ENCODE results near the gene CDK4. TPM values are rescaled to one million over a fixed set of nuclear protein-coding genes. Genes with fewer than 3 reads are reported as not detected.

Gene CDK4
- total RNA-seq, 1 donor from 2014 or later, result 113 TPM

GRCh38 chr12:57758552-57759359, 6.6 kb upstream of the CDK4 start:
- intact Hi-C loops (cut with micrococcal nuclease), result loop anchor here (1.0 to 10.0 kb wide), 2 partner anchors 14 to 1034 kb away; partner anchors contain the start of genes EEF1AKMT3, METTL1 and NACA

- intact Hi-C loops (cut with micrococcal nuclease), result loop anchor here (2.0 to 10.0 kb wide), 2 partner anchors 81 to 1033 kb away; partner anchors contain the start of gene NACA
Measured at GRCh38 chr12:57757771-57758170, 5.7 kb upstream of the CDK4 start.

GRCh38 chr12:57756406-57757341, 4.6 kb upstream of the CDK4 start:
- intact Hi-C loops (cut with micrococcal nuclease), result loop anchor here (1.0 to 10.0 kb wide), 5 partner anchors 8 to 1032 kb away; partner anchors contain the start of genes NACA and TSFM

- intact Hi-C loops (cut with micrococcal nuclease), result loop anchor here (1.0 to 10.0 kb wide), 6 partner anchors 9 to 1031 kb away; partner anchors contain the start of genes NACA and TSFM
Measured at GRCh38 chr12:57755454-57756372, 3.6 kb upstream of the CDK4 start.

- intact Hi-C loops (cut with micrococcal nuclease), result loop anchor here (2.0 to 10.0 kb wide), 2 partner anchors 14 to 1030 kb away; partner anchors contain the start of gene NACA
Measured at GRCh38 chr12:57755194-57755453, 3.0 kb upstream of the CDK4 start.

GRCh38 chr12:57754411-57755193, 2.5 kb upstream of the CDK4 start, which contains the start of gene MARCHF9:
TSS of gene MARCHF9 (plus strand) at chr12:57755103. CDS start at chr12:57755529, 426 bp downstream.
- intact Hi-C loops (cut with micrococcal nuclease), result loop anchor here (2.0 to 10.0 kb wide), 8 partner anchors 14 to 1843 kb away; partner anchors contain the start of genes NACA, NEMP1, PYM1 and RAB5B

GRCh38 chr12:57753756-57754337, 1.7 kb upstream of the CDK4 start:
- intact Hi-C loops (cut with micrococcal nuclease), result loop anchor here (2.0 to 10.0 kb wide), 10 partner anchors 13 to 1843 kb away; partner anchors contain the start of genes NACA, NEMP1, PYM1 and R3HDM2

GRCh38 chr12:57752668-57753000, 524 bp upstream of the CDK4 start:
- intact Hi-C loops (cut with micrococcal nuclease), result loop anchor here (1.0 to 10.0 kb wide), 18 partner anchors 8 to 1923 kb away; partner anchors contain the start of genes DCTN2, DDIT3, DNAJC14 and EEF1AKMT3

GRCh38 chr12:57751432-57751787, 700 bp downstream of the CDK4 start:
- intact Hi-C loops (cut with micrococcal nuclease), result loop anchor here (5.0 to 10.0 kb wide), 7 partner anchors 524 to 1846 kb away; partner anchors contain the start of genes NACA, NEMP1, PYM1 and RAB5B

- intact Hi-C loops (cut with micrococcal nuclease), result loop anchor here (5.0 to 10.0 kb wide), 7 partner anchors 523 to 1847 kb away; partner anchors contain the start of genes NACA, NEMP1, PYM1 and RAB5B
Measured at GRCh38 chr12:57750561-57751431, 1.3 kb downstream of the CDK4 start.

- intact Hi-C loops (cut with micrococcal nuclease), result no loop called here
Measured at GRCh38 chr12:57749061-57749460, 3.0 kb downstream of the CDK4 start.

- intact Hi-C loops (cut with micrococcal nuclease), result no loop called here
Measured at GRCh38 chr12:57746025-57746424, 6.1 kb downstream of the CDK4 start.

- intact Hi-C loops (cut with micrococcal nuclease), result loop anchor here (2.0 kb wide), 1 partner anchor 101 kb away; the partner anchor contains the start of gene CTDSP2
Measured at GRCh38 chr12:57745485-57745881, 6.6 kb downstream of the CDK4 start.

- intact Hi-C loops (cut with micrococcal nuclease), result loop anchor here (1.0 to 5.0 kb wide), 11 partner anchors 7 to 1058 kb away; partner anchors contain the start of genes CDK4, CTDSP2, DCTN2 and EEF1AKMT3
Measured at GRCh38 chr12:57744777-57745484, 7.2 kb downstream of the CDK4 start, which contains the start of gene TSPAN31. TSS of gene TSPAN31 (plus strand) at chr12:57745039. CDS start at chr12:57745155, 116 bp downstream.

- intact Hi-C loops (cut with micrococcal nuclease), result loop anchor here (1.0 to 5.0 kb wide), 11 partner anchors 8 to 1057 kb away; partner anchors contain the start of genes CDK4, CTDSP2, DCTN2 and EEF1AKMT3
Measured at GRCh38 chr12:57744194-57744776, 7.8 kb downstream of the CDK4 start.

- intact Hi-C loops (cut with micrococcal nuclease), result loop anchor here (1.0 to 5.0 kb wide), 11 partner anchors 9 to 1056 kb away; partner anchors contain the start of genes CDK4, CTDSP2, DCTN2 and EEF1AKMT3
Measured at GRCh38 chr12:57743769-57744168, 8.3 kb downstream of the CDK4 start.
